GM06990 (cell line): Measurements from ENCODE around the gene ERMP1.
"Not testable (repeated sequence)": the region's sequence is repeated elsewhere in the genome, so short reads cannot be mapped to it uniquely, and the experiment has no call there.

Experiments
- DNase-seq: peaks from one replicate; pipeline ENCODE4 v3.0.0-alpha.2; 2011; ENCODE audit not compliant: insufficient read length; ENCODE audit errors: extremely low read depth
- H3K27me3 ChIP-seq: replicated peaks from 2 replicates; pipeline ENCODE4 v1.6.0; 2011; ENCODE audit warnings: low read length; ENCODE audit not compliant: control insufficient read depth, insufficient read depth
- H3K36me3 ChIP-seq: 2 replicates; pipeline ENCODE4 v1.5.1; 2011; ENCODE audit warnings: low read length; ENCODE audit not compliant: control insufficient read depth, insufficient read depth
- H3K4me3 ChIP-seq: replicated peaks from 2 replicates; pipeline ENCODE4 v1.5.1; 2011; ENCODE audit warnings: low read depth, mild to moderate bottlenecking, control low read depth, low read length
- CTCF ChIP-seq: IDR thresholded peaks from 2 replicates; pipeline ENCODE4 v1.5.1; 2011; ENCODE audit warnings: low read length, control low read depth, mild to moderate bottlenecking, inconsistent platforms; ENCODE audit not compliant: insufficient read depth, poor library complexity, severe bottlenecking

ERMP1 gene

GRCh38 chr9:5832538-5833529, at the start of gene ERMP1:
TSS of gene ERMP1 (minus strand) at chr9:5833117. CDS start at chr9:5833027, 90 bp downstream.
- Histone ChIP-seq H3K27me3 (no peaks in the 10 kb centered on the region), H3K4me3 (peak within 1 kb of the TSS; percentile 88), H3K36me3 (no peaks in the 10 kb centered on the region)
- peak; percentile 91 for DNase-seq
- TF ChIP-seq CTCF, result peak; percentile 80

- H3K27me3 ChIP-seq, DNase-seq, H3K36me3 ChIP-seq, H3K4me3 ChIP-seq: not testable (repeated sequence)
These were observed 49.5 kb upstream of the ERMP1 start for GRCh38 chr9:5882244-5883012.

- no peak for DNase-seq
These were observed 46.7 kb upstream of the ERMP1 start for GRCh38 chr9:5879419-5880181.

GRCh38 chr9:5876711-5877110, 43.8 kb upstream of the ERMP1 start:
- Histone ChIP-seq H3K27me3 (no peaks in the 10 kb centered on the region), H3K36me3 (no peaks in the 10 kb centered on the region), H3K4me3 (no peak overlapping the region)
- TF ChIP-seq CTCF, result no peak
- DNase-seq, result no peak

More at GRCh38 chr9:5879419-5880181, 46.7 kb upstream of the ERMP1 start:
- no peak for TF ChIP-seq CTCF
- Histone ChIP-seq H3K36me3 (no peaks in the 10 kb centered on the region), H3K27me3 (no peaks in the 10 kb centered on the region), H3K4me3 (no peak overlapping the region)

GRCh38 chr9:5876026-5876425, 43.1 kb upstream of the ERMP1 start:
- TF ChIP-seq CTCF, result no peak

More at GRCh38 chr9:5876026-5876425, 43.1 kb upstream of the ERMP1 start:
- H3K4me3 ChIP-seq, result no peak overlapping the region
- no peaks in the 10 kb centered on the region for H3K36me3 ChIP-seq
- no peaks in the 10 kb centered on the region for H3K27me3 ChIP-seq
- DNase-seq, result no peak
